Kidney (tissue), 14 donors: Measurements from ENCODE around the gene ZNF493. TPM values are rescaled to one million over a fixed set of nuclear protein-coding genes. Genes with fewer than 3 reads are reported as not detected.
A peak's percentile ranks its signal among the peaks of the same experiment; 100 is the strongest.

Experiments used
- DNase-seq, 5 donors: peaks; one replicate each; pipeline ENCODE4 v3.0.0-alpha.2; 2013 to 2020
- FAIRE-seq: peaks from 2 replicates; lab custom pipeline; 2012; peaks lifted over from hg19 to GRCh38; lab: Jason Lieb, UNC
- H3K27ac ChIP-seq, 2 donors: one replicate each; pipeline ENCODE4 v1.7.0; 2013; ENCODE audit warnings: low read depth in 2 of 2, low read length in 2 of 2, inconsistent platforms in 1 of 2
- H3K27me3 ChIP-seq: one replicate; pipeline ENCODE4 v1.7.1; 2013; ENCODE audit warnings: low read length, inconsistent platforms; ENCODE audit not compliant: control insufficient read depth, insufficient read depth
- H3K36me3 ChIP-seq, 3 donors: one replicate each; pipeline versions ENCODE4 v1.7.0 to v1.7.1; 2013; ENCODE audit warnings: low read length in 3 of 3, control low read depth in 1 of 3, inconsistent platforms in 1 of 3; ENCODE audit not compliant: insufficient read depth in 3 of 3, control insufficient read depth in 2 of 3
- H3K4me1 ChIP-seq, 3 donors: one replicate each; pipeline versions ENCODE4 v1.7.0 to v1.7.1; 2013; ENCODE audit warnings: low read length in 3 of 3, inconsistent platforms in 1 of 3, low read depth in 1 of 3; ENCODE audit not compliant: control insufficient read depth in 2 of 3, insufficient read depth in 2 of 3
- H3K4me3 ChIP-seq, 3 donors: one replicate each; pipeline versions ENCODE4 v1.7.0 to v1.8.1; 2013; ENCODE audit warnings: low read length in 3 of 3, control low read depth in 1 of 3, inconsistent platforms in 1 of 3
- H3K9ac ChIP-seq, 3 donors: one replicate each; pipeline versions ENCODE4 v1.7.0 to v1.7.1; 2013; ENCODE audit warnings: low read length in 3 of 3, control low read depth in 1 of 3, inconsistent platforms in 1 of 3
- H3K9me3 ChIP-seq, 3 donors: one replicate each; pipeline versions ENCODE4 v1.7.0 to v1.7.1; 2013; ENCODE audit warnings: low read length in 3 of 3, control low read depth in 1 of 3, inconsistent platforms in 1 of 3; ENCODE audit not compliant: control insufficient read depth in 2 of 3, insufficient read depth in 1 of 3
- intact Hi-C: fragments of 100-400 bp; cut with DNase I; formaldehyde crosslinking; loops from one replicate; pipeline ENCODE4 v1.11.1; 2022
- polyA plus RNA-seq: library from polyadenylated mRNA; stranded (reverse); fragments of 350-450 nt; fragmentation: Illumina TruSeq; extraction: RNeasy Lipid Tissue Mini Kit (QIAGEN cat#74804); gene quantifications from one replicate; pipeline ENCODE4 v1.2.3, GENCODE V29; 2014; ENCODE audit warnings: low read depth, low replicate concordance; ENCODE audit not compliant: insufficient read depth
- total RNA-seq: library from RNA; stranded (reverse); fragmentation: NEBNext Ultra II Directional; extraction: Animal tissue kit (Norgen Biotek cat#: 25700); gene quantifications from one replicate; pipeline ENCODE4 v1.2.1, GENCODE V29; 2021
- TF ChIP-seq, protein P1 (sequence below): IDR thresholded peaks from 3 replicates; pipeline ENCODE4 v1.5.1; 2012; ENCODE audit warnings: mild to moderate bottlenecking, moderate library complexity, borderline replicate concordance; ENCODE audit not compliant: insufficient read depth; ENCODE audit errors: extremely low read depth
- donor health status: control.
- donor health status: control.
- donor health status: control.
- donor health status: control.
- donor health status: control.
- donor health status: DM: yes; HTN: yes; CAD: no.
- donor health status: Normal renal cell carcinoma (clear cell type).

The ZNF493 gene
- total and polyA plus RNA-seq, 2 donors from 2014 or later = 7.1 to 26.7 TPM

DNA sequence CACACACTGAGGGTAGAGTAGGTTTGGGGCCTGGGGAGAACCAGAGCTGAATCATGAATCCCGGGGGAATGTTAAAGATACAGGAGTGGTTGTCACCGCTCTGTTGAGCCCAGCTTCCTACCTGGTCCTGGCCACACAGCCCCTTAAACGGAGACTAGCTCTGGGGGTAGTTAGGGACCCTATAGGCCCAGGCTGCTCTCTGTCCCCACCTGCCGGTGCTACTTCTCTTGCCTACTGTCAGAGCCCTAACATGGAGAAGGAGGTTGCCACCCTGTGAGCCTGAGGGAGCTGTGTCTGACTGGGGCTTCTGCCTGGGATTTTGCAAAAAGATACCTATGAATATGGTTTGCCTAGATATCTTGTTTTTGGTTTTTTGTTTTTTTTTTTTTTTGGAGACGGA, 71.9 kb downstream of the ZNF493 start:
- intact Hi-C loops = no loop called here

DNA sequence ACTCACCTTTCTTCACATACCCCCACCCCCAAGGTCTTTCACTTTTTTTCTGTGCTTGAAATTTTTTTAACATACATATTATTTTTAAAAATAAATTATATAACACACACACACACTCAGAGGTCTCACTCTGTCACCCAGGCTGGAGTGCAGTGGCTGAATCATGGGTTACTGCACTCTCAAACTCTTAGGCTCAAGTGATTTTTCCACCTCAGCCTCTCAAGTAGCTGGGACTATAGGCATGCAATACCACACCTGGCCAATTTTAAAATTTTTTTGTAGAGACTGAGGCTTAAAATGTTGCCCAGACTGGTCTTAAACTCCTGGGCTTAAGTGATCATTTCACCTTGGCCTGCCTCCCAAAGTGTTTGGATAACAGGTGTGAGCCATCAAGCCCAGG, 75.6 kb downstream of the ZNF493 start:
- H3K27me3 ChIP-seq = no peaks in the 10 kb centered on the region
- no peak for DNase-seq
- H3K9me3 ChIP-seq = no peaks in the 10 kb centered on the region
- intact Hi-C loops = no loop called here
- no peaks in the 10 kb centered on the region for H3K36me3 ChIP-seq
- TF ChIP-seq, protein P1, sequence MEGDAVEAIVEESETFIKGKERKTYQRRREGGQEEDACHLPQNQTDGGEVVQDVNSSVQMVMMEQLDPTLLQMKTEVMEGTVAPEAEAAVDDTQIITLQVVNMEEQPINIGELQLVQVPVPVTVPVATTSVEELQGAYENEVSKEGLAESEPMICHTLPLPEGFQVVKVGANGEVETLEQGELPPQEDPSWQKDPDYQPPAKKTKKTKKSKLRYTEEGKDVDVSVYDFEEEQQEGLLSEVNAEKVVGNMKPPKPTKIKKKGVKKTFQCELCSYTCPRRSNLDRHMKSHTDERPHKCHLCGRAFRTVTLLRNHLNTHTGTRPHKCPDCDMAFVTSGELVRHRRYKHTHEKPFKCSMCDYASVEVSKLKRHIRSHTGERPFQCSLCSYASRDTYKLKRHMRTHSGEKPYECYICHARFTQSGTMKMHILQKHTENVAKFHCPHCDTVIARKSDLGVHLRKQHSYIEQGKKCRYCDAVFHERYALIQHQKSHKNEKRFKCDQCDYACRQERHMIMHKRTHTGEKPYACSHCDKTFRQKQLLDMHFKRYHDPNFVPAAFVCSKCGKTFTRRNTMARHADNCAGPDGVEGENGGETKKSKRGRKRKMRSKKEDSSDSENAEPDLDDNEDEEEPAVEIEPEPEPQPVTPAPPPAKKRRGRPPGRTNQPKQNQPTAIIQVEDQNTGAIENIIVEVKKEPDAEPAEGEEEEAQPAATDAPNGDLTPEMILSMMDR = no peak
- H3K27ac ChIP-seq = no peak overlapping the region
- H3K4me1 ChIP-seq = peaks cover 0 to 3% (median 0%) of the 10 kb centered on the region in 3 donors
- no peak overlapping the region for H3K9ac ChIP-seq
- H3K4me3 ChIP-seq = no peak overlapping the region
- FAIRE-seq = no peak

More for the DNA sequence above, 71.9 kb downstream of the ZNF493 start:
- no peaks in the 10 kb centered on the region for H3K27me3 ChIP-seq
- H3K27ac ChIP-seq = no peak overlapping the region
- no peak overlapping the region for H3K4me3 ChIP-seq
- H3K9me3 ChIP-seq = no peaks in the 10 kb centered on the region
- TF ChIP-seq, protein P1 = no peak
- H3K9ac ChIP-seq = no peak overlapping the region
- no peak for DNase-seq
- no peaks in the 10 kb centered on the region for H3K4me1 ChIP-seq
- H3K36me3 ChIP-seq = no peaks in the 10 kb centered on the region
- no peak for FAIRE-seq

DNA sequence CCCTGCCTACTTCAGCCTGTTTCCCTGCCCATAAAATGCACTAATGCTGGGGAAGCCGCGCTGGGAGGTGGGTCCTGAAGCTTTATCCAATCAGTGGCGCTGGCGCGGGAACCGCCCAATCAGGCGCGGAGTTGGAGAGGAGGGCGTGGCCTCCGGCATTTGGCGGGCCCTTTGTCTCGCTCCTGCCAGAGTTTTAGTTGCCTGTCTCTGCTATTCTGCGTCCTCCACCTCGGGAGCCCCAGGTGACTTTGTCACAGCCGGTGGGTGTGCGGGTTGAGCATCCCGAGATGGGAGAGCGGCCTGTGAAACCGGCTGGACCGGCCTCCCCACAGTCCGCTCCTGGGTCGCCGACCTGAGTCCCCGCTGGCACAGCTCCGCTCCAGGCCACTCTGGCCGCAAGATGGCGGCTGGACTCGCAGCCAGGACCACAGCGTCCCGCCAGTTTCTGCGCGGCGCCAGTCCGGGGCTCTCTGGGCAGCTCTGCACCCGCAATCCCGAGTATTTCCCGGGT, 77.8 kb downstream of the ZNF493 start:
- H3K9ac ChIP-seq = peak overlapping the region in 1 of 3 donors; percentile 21
- FAIRE-seq = peak; percentile 15

More for the DNA sequence above, 77.8 kb downstream of the ZNF493 start:
- H3K27ac ChIP-seq = no peak overlapping the region
- H3K27me3 ChIP-seq = no peaks in the 10 kb centered on the region
- intact Hi-C loops = no loop called here
- TF ChIP-seq, protein P1 = no peak
- no peaks in the 10 kb centered on the region for H3K9me3 ChIP-seq
- H3K4me1 ChIP-seq = peaks cover 0 to 3% (median 0%) of the 10 kb centered on the region in 3 donors
- DNase-seq = peak; percentile 93 to 97 (median 96)
- H3K4me3 ChIP-seq = peak overlapping the region; percentile 50 to 63 (median 60)
- H3K36me3 ChIP-seq = no peaks in the 10 kb centered on the region

Other genes starting within 250 kb of the ZNF493 start
- gene ZNF708, start 67.7 kb upstream of the ZNF493 start, total RNA-seq = 16.5 TPM
- gene ZNF708, start 67.7 kb upstream of the ZNF493 start, polyA plus RNA-seq = 2.1 TPM
- gene ZNF738, start 38.1 kb upstream of the ZNF493 start, total RNA-seq = 8.4 TPM
- 3.1 TPM for gene ZNF738, start 38.1 kb upstream of the ZNF493 start, polyA plus RNA-seq
- 21.3 TPM for gene ZNF429, start 108.5 kb downstream of the ZNF493 start, total RNA-seq
- gene ZNF429, start 108.5 kb downstream of the ZNF493 start, polyA plus RNA-seq = 8.3 TPM